Stimulated activated CD4-positive, alpha-beta T cell treated with anti-CD3 and anti-CD28 coated beads, Interleukin-2, amount 100 ng/mL, for 48 hours (primary cell): ENCODE data around the gene MRGPRE.
"Not testable (repeated sequence)": the region's sequence is repeated elsewhere in the genome, so short reads cannot be mapped to it uniquely, and the experiment has no call there.

Source experiments
- DNase-seq, 2 donors: peaks; one replicate each; pipeline ENCODE4 v3.0.0-alpha.2; 2020

Gene MRGPRE

GRCh38 chr11:3231851-3232744 is at the start of gene MRGPRE:
TSS of gene MRGPRE (minus strand) at chr11:3232417. CDS start at chr11:3228799, 3,618 bp downstream.
- no peak for DNase-seq

- not testable (repeated sequence) for DNase-seq
These were observed 48.9 kb upstream of the MRGPRE start for GRCh38 chr11:3281146-3281545.

GRCh38 chr11:3280662-3281061 is 48.4 kb upstream of the MRGPRE start:
- DNase-seq = not testable (repeated sequence)

GRCh38 chr11:3278922-3279321 is 46.7 kb upstream of the MRGPRE start:
- DNase-seq = not testable (repeated sequence)

GRCh38 chr11:3273629-3274028 is 41.4 kb upstream of the MRGPRE start:
- DNase-seq = not testable (repeated sequence)

- DNase-seq = not testable (repeated sequence)
These were observed 30.3 kb upstream of the MRGPRE start for GRCh38 chr11:3262548-3262947.

GRCh38 chr11:3261831-3262230 is 29.6 kb upstream of the MRGPRE start:
- not testable (repeated sequence) for DNase-seq

GRCh38 chr11:3257509-3257908 is 25.3 kb upstream of the MRGPRE start:
- not testable (repeated sequence) for DNase-seq

- not testable (repeated sequence) for DNase-seq
These were observed 23.0 kb upstream of the MRGPRE start for GRCh38 chr11:3255241-3255640.

GRCh38 chr11:3254773-3255172 is 22.6 kb upstream of the MRGPRE start:
- not testable (repeated sequence) for DNase-seq

- DNase-seq = no peak
These were observed 12.9 kb upstream of the MRGPRE start for GRCh38 chr11:3245071-3245470.

GRCh38 chr11:3243880-3244279 is 11.7 kb upstream of the MRGPRE start:
- no peak for DNase-seq

GRCh38 chr11:3237119-3237518 is 4.9 kb upstream of the MRGPRE start:
- DNase-seq = no peak

GRCh38 chr11:3234846-3235245 is 2.6 kb upstream of the MRGPRE start:
- no peak for DNase-seq

- no peak for DNase-seq
These were observed 739 bp upstream of the MRGPRE start for GRCh38 chr11:3232956-3233355.

- DNase-seq = no peak
These were observed 717 bp downstream of the MRGPRE start for GRCh38 chr11:3231550-3231850.

- no peak for DNase-seq
These were observed 1.3 kb downstream of the MRGPRE start for GRCh38 chr11:3230636-3231549.

- no peak for DNase-seq
These were observed 2.3 kb downstream of the MRGPRE start for GRCh38 chr11:3229673-3230630.

GRCh38 chr11:3228445-3228829 is 3.8 kb downstream of the MRGPRE start:
- no peak for DNase-seq

GRCh38 chr11:3227568-3228444 is 4.4 kb downstream of the MRGPRE start:
- DNase-seq = no peak

GRCh38 chr11:3226846-3227567 is 5.2 kb downstream of the MRGPRE start:
- DNase-seq = no peak
